Measurements from ENCODE around the gene TRPM5.

The TRPM5 gene

GRCh38 chr11:2452321-2453012 is 8.2 kb upstream of the TRPM5 start:
- DNase-seq = peak; percentile 79 to 92

- no peak for DNase-seq
Observed at GRCh38 chr11:2451916-2452315, 7.6 kb upstream of the TRPM5 start.

GRCh38 chr11:2451336-2451735 is 7.0 kb upstream of the TRPM5 start:
- DNase-seq = no peak

GRCh38 chr11:2450321-2451041 is 6.2 kb upstream of the TRPM5 start:
- DNase-seq = no peak

GRCh38 chr11:2449548-2450320 is 5.4 kb upstream of the TRPM5 start:
- no peak for DNase-seq

GRCh38 chr11:2448661-2449547 is 4.6 kb upstream of the TRPM5 start:
- DNase-seq = no peak

GRCh38 chr11:2447951-2448650 is 3.8 kb upstream of the TRPM5 start:
- DNase-seq = no peak

- no peak for DNase-seq
Observed at GRCh38 chr11:2447253-2447950, 3.1 kb upstream of the TRPM5 start.

GRCh38 chr11:2446590-2447252 is 2.4 kb upstream of the TRPM5 start:
- no peak for DNase-seq

GRCh38 chr11:2445746-2446551 is 1.6 kb upstream of the TRPM5 start:
- DNase-seq = no peak

GRCh38 chr11:2444821-2445745 is 769 bp upstream of the TRPM5 start, which contains the start of gene KCNQ1:
TSS of gene KCNQ1 (plus strand) at chr11:2445008. CDS start at chr11:2445099, 91 bp downstream.
- peak in 1 of 2 experiments; percentile 27 for DNase-seq

- no peak for DNase-seq
Observed at GRCh38 chr11:2443406-2443805, 908 bp downstream of the TRPM5 start.

GRCh38 chr11:2442589-2442988 is 1.7 kb downstream of the TRPM5 start:
- DNase-seq = no peak

- no peak for DNase-seq
Observed at GRCh38 chr11:2441171-2441570, 3.1 kb downstream of the TRPM5 start.

- DNase-seq = no peak
Observed at GRCh38 chr11:2440646-2441045, 3.7 kb downstream of the TRPM5 start.

- DNase-seq = no peak
Observed at GRCh38 chr11:2439820-2440219, 4.5 kb downstream of the TRPM5 start.

- no peak for DNase-seq
Observed at GRCh38 chr11:2437516-2437915, 6.8 kb downstream of the TRPM5 start.

- DNase-seq = no peak
Observed at GRCh38 chr11:2436521-2437031, 7.7 kb downstream of the TRPM5 start.

Data from NCI-H524 (cell line).